ENCODE results near the gene UNC119B.

The UNC119B gene

DNA sequence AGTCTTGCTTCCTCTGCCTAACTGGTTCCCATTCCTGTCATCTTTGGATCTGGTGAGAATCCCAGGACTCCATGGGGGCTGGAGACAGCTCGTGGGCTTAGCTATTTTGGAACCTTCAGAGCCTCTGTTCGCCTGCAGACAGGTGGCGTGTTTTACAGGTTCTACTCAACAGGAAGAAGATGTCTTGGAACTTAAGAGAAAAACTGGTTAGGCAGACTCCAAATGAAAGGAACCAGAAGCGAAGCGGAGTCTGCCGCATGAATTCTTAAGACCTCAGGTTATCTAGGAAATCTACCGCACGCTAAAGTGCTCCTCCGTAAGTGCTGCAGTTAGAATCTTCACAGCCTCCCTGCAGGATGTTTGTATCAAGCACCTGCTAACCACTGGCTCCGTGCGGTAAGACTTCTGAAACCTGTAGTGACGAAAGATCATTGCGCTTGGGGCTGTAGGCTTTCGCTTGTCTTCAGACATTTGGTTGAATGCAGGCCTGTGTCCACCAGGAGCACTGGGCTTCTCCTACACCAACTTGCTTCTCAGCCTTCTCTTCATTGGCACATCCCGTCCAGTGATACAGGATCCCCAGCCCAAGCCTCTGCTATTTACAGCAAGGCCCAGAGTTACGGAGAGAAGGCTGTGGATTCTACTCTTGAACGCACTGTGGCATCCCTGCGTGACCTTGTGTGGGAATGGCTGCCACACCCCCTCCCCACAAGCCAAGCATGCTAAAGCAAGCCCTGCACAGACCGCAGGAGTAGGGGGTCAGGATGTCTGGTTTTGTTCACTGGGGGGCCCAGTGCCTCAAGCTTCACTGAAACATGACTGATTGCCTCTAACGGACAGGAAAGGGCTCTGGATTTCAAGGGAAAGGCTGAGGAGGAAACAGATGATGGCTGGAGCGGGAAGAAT is 50.3 kb downstream of the UNC119B start:
- in situ Hi-C loops (cut with MboI; ENCODE audit: low sequenced_read_pairs, unreplicated experiment), result no loop called here
- DNase-seq (ENCODE audit: low spot score), result no peak
- TF ChIP-seq, protein P1, sequence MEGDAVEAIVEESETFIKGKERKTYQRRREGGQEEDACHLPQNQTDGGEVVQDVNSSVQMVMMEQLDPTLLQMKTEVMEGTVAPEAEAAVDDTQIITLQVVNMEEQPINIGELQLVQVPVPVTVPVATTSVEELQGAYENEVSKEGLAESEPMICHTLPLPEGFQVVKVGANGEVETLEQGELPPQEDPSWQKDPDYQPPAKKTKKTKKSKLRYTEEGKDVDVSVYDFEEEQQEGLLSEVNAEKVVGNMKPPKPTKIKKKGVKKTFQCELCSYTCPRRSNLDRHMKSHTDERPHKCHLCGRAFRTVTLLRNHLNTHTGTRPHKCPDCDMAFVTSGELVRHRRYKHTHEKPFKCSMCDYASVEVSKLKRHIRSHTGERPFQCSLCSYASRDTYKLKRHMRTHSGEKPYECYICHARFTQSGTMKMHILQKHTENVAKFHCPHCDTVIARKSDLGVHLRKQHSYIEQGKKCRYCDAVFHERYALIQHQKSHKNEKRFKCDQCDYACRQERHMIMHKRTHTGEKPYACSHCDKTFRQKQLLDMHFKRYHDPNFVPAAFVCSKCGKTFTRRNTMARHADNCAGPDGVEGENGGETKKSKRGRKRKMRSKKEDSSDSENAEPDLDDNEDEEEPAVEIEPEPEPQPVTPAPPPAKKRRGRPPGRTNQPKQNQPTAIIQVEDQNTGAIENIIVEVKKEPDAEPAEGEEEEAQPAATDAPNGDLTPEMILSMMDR (IDR thresholded peaks at IDR 0.05; ENCODE audit: borderline replicate concordance, control extremely low read depth, extremely low read depth, insufficient read depth, missing control alignments), result no peak

GRCh38 chr12:120761519-120761934 is 51.3 kb downstream of the UNC119B start:
- no peak for DNase-seq (ENCODE audit: low spot score)
- in situ Hi-C loops (cut with MboI; ENCODE audit: low sequenced_read_pairs, unreplicated experiment), result no loop called here
- TF ChIP-seq, protein P1 (IDR thresholded peaks at IDR 0.05; ENCODE audit: borderline replicate concordance, control extremely low read depth, extremely low read depth, insufficient read depth, missing control alignments), result no peak

DNA sequence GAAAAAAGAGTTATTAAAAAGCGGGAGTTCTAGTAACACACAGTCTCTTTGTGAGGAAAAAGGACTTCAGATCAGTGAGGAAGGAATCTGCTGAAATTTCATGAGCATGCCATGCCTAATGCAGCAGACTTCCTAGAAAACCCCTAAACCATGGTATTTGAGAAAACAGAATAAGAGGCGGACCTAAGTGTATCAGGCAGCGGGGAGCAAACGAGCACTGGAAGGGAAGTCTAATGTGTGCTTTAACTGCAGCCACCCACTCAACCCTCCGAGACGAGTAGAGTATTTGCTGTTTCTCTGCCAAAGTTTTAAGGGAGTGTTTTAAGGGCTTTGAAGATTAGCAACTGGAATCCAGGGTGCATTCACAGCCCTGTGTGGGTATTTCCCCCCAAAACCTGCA is 51.8 kb downstream of the UNC119B start:
- in situ Hi-C loops (cut with MboI; ENCODE audit: low sequenced_read_pairs, unreplicated experiment), result no loop called here
- DNase-seq (ENCODE audit: low spot score), result no peak
- TF ChIP-seq, protein P1 (IDR thresholded peaks at IDR 0.05; ENCODE audit: borderline replicate concordance, control extremely low read depth, extremely low read depth, insufficient read depth, missing control alignments), result no peak

DNA sequence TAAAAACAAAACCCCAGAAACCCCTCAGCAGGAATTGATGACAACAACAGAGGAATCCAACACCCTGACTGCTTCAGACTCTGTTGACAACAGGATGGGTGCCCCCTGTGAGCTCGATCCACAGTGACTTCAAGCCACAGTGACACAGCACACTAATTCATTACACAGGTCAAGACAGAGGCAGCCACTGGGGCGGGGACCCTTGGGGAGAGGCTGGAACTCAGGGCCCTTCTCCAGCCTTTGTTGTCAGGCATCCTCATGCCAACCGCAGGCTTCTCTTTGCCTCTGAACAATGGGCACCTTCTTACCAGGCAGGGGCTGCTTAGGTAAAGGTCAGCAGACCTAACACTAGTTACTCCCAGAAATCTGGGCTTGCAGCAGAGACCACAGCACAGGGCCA is 53.0 kb downstream of the UNC119B start:
- in situ Hi-C loops (cut with MboI; ENCODE audit: low sequenced_read_pairs, unreplicated experiment), result no loop called here
- no peak for DNase-seq (ENCODE audit: low spot score)
- TF ChIP-seq, protein P1 (IDR thresholded peaks at IDR 0.05; ENCODE audit: borderline replicate concordance, control extremely low read depth, extremely low read depth, insufficient read depth, missing control alignments), result no peak

DNA sequence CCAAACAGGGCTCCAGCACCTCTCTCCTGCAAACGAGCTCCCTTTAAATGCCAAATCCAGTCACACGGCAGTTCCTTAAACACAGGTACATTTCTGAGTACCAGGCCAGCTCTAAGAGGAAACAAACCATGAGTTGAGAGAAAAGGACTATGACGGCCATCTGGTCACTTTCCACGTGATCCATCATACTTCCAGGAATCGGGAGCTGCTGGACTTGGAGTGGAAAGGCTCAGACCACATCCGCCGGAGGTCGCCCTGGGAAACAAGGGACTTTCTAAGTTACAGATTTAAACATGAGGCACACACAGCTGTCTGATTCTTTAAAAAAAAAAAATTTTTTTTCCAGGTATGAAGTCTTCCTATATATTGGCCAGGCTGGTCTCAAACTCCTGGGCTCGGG is 54.6 kb downstream of the UNC119B start:
- in situ Hi-C loops (cut with MboI; ENCODE audit: low sequenced_read_pairs, unreplicated experiment), result no loop called here
- no peak for DNase-seq (ENCODE audit: low spot score)

DNA sequence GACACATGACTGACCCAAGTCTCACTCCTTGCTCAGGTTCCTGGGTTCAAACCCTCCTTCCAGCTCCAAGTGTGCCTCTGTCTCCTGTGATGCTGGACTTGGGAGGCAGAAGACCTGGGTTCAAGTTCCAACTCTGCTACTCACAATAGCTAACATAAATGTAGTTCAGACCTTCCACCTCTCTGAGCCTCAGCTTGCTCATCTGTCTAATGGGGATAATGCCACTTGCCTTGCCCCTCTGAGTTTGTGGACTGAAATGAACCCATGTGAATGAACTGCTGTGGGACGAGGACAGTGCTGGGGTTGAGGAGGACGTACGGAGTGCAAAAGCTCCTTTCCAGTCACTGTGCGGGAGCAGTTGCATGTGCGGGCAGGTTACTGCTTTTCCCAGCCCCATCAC is 56.3 kb downstream of the UNC119B start:
- in situ Hi-C loops (cut with MboI; ENCODE audit: low sequenced_read_pairs, unreplicated experiment), result no loop called here
- no peak for DNase-seq (ENCODE audit: low spot score)
- TF ChIP-seq, protein P1 (IDR thresholded peaks at IDR 0.05; ENCODE audit: borderline replicate concordance, control extremely low read depth, extremely low read depth, insufficient read depth, missing control alignments), result no peak

More for the DNA sequence above, 54.6 kb downstream of the UNC119B start:
- TF ChIP-seq, protein P1 (IDR thresholded peaks at IDR 0.05; ENCODE audit: borderline replicate concordance, control extremely low read depth, extremely low read depth, insufficient read depth, missing control alignments), result no peak

Measured in GM13976 (cell line).